ENCODE data around the gene RIN1.

GRCh38 chr11:66326261-66327111 lies 9.7 kb downstream of the RIN1 start:
- TF ChIP-seq CTCF (IDR thresholded peaks at IDR 0.05) (no peak), POLR2AphosphoS5 (IDR thresholded peaks at IDR 0.05) (no peak), POLR2A (IDR thresholded peaks at IDR 0.05) (no peak)

All from prostate gland (tissue), 2 donors.